Astrocyte (in vitro differentiated cells and primary cell): ENCODE results near the gene SEMA3A. TPM values are rescaled to one million over a fixed set of nuclear protein-coding genes. Genes with fewer than 3 reads are reported as not detected.
A peak's percentile ranks its signal among the peaks of the same experiment; 100 is the strongest.

ENCODE experiments used
- DNase-seq: peaks from one replicate; pipeline ENCODE4 v3.0.0-alpha.2; 2010; ENCODE audit warnings: low read depth
- FAIRE-seq: peaks from 2 replicates; lab custom pipeline; 2011; peaks lifted over from hg19 to GRCh38; lab: Jason Lieb, UNC
- H2AFZ ChIP-seq: 2 replicates; pipeline ENCODE4 v1.6.0; 2012; ENCODE audit warnings: low read depth, low read length, inconsistent platforms
- H3K27ac ChIP-seq: 2 replicates; pipeline ENCODE4 v1.5.1; 2011; ENCODE audit warnings: low read depth, low read length, inconsistent platforms
- H3K27me3 ChIP-seq: 2 replicates; pipeline ENCODE4 v1.6.0; 2011; ENCODE audit warnings: low read length, inconsistent platforms; ENCODE audit not compliant: insufficient read depth
- H3K36me3 ChIP-seq: 2 replicates; pipeline ENCODE4 v1.5.1; 2011; ENCODE audit warnings: low read length, inconsistent platforms; ENCODE audit not compliant: insufficient read depth
- H3K4me1 ChIP-seq: 2 replicates; pipeline ENCODE4 v1.5.1; 2011; ENCODE audit warnings: low read length, inconsistent platforms; ENCODE audit not compliant: insufficient read depth
- H3K4me2 ChIP-seq: 2 replicates; pipeline ENCODE4 v1.6.0; 2012; ENCODE audit warnings: low read length, inconsistent platforms
- H3K4me3 ChIP-seq: 2 replicates; pipeline ENCODE4 v1.5.1; 2011; ENCODE audit warnings: low read depth, mild to moderate bottlenecking, low read length, inconsistent platforms; ENCODE audit not compliant: insufficient read depth
- H3K79me2 ChIP-seq: 2 replicates; pipeline ENCODE4 v1.6.0; 2012; ENCODE audit warnings: mild to moderate bottlenecking, low read length, inconsistent platforms; ENCODE audit not compliant: insufficient read depth
- H3K9ac ChIP-seq: 2 replicates; pipeline ENCODE4 v1.6.0; 2012; ENCODE audit warnings: mild to moderate bottlenecking, low read length, inconsistent platforms
- H3K9me3 ChIP-seq: 2 replicates; pipeline ENCODE4 v1.5.1; 2012; ENCODE audit warnings: low read depth, mild to moderate bottlenecking, low read length, inconsistent platforms; ENCODE audit not compliant: insufficient read depth
- H4K20me1 ChIP-seq: 2 replicates; pipeline ENCODE4 v1.6.0; 2012; ENCODE audit warnings: low read length, inconsistent platforms; ENCODE audit not compliant: insufficient read depth
- H3K27ac Mint-ChIP-seq: one replicate; pipeline ENCODE4 v1.8.0; 2021; ENCODE audit warnings: mild to moderate bottlenecking, mixed read lengths; ENCODE audit not compliant: unreplicated experiment
- H3K27me3 Mint-ChIP-seq: one replicate; pipeline ENCODE4 v1.8.0; 2021; ENCODE audit warnings: low read depth, mixed read lengths; ENCODE audit not compliant: unreplicated experiment
- H3K36me3 Mint-ChIP-seq: one replicate; pipeline ENCODE4 v1.8.0; 2021; ENCODE audit warnings: low read depth, mixed read lengths; ENCODE audit not compliant: unreplicated experiment
- H3K4me1 Mint-ChIP-seq: one replicate; pipeline ENCODE4 v1.8.0; 2021; ENCODE audit warnings: low read depth, mixed read lengths; ENCODE audit not compliant: unreplicated experiment
- H3K4me3 Mint-ChIP-seq: one replicate; pipeline ENCODE4 v1.8.0; 2021; ENCODE audit warnings: mild to moderate bottlenecking, moderate library complexity, mixed read lengths; ENCODE audit not compliant: unreplicated experiment
- H3K9me3 Mint-ChIP-seq: one replicate; pipeline ENCODE4 v1.8.0; 2021; ENCODE audit warnings: mild to moderate bottlenecking, mixed read lengths; ENCODE audit not compliant: unreplicated experiment
- CTCF ChIP-seq: IDR thresholded peaks from 2 replicates; pipeline ENCODE4 v1.5.1; 2011; ENCODE audit warnings: low read depth, mild to moderate bottlenecking, inconsistent platforms, low read length, moderate library complexity; ENCODE audit not compliant: insufficient read depth
- EZH2 ChIP-seq: IDR thresholded peaks from 2 replicates; pipeline ENCODE4 v1.6.1; 2012; ENCODE audit warnings: mild to moderate bottlenecking, low read length, inconsistent platforms; ENCODE audit not compliant: insufficient read depth
- total RNA-seq: library from RNA; stranded (reverse); gene quantifications from 2 replicates; pipeline ENCODE4 v1.2.1, GENCODE V29; 2021

SEMA3A gene
- total RNA-seq, 1 donor from 2014 or later, result 31.3 TPM

GRCh38 chr7:84113906-84114850, 80.4 kb downstream of the SEMA3A start:
- H3K27ac Mint-ChIP-seq, result no peak overlapping the region
- no peaks in the 10 kb centered on the region for H4K20me1 ChIP-seq
- no peak overlapping the region for H3K4me3 ChIP-seq
- H3K79me2 ChIP-seq, result no peaks in the 10 kb centered on the region
- H3K36me3 Mint-ChIP-seq, result peaks cover 2% of the 10 kb centered on the region
- DNase-seq, result no peak
- peaks cover 16% of the 10 kb centered on the region for H3K4me1 Mint-ChIP-seq
- H3K9me3 ChIP-seq, result no peaks in the 10 kb centered on the region
- peak overlapping the region; percentile 48 for H3K4me2 ChIP-seq
- H2AFZ ChIP-seq, result no peak overlapping the region
- no peak for TF ChIP-seq CTCF
- no peak for TF ChIP-seq EZH2
- no peaks in the 10 kb centered on the region for H3K27me3 Mint-ChIP-seq
- H3K27me3 ChIP-seq, result no peaks in the 10 kb centered on the region
- H3K9ac ChIP-seq, result no peak overlapping the region
- peak overlapping the region; percentile 20 for H3K27ac ChIP-seq
- H3K9me3 Mint-ChIP-seq, result no peaks in the 10 kb centered on the region
- no peak overlapping the region for H3K4me3 Mint-ChIP-seq
- FAIRE-seq, result no peak
- H3K36me3 ChIP-seq, result no peaks in the 10 kb centered on the region
- H3K4me1 ChIP-seq, result peaks cover 21% of the 10 kb centered on the region

- H3K9ac ChIP-seq, result no peak overlapping the region
- H3K4me3 Mint-ChIP-seq, result no peak overlapping the region
Observed at GRCh38 chr7:84113286-84113685, 81.3 kb downstream of the SEMA3A start.

More at GRCh38 chr7:84113286-84113685, 81.3 kb downstream of the SEMA3A start:
- H3K4me1 ChIP-seq, result peaks cover 21% of the 10 kb centered on the region
- TF ChIP-seq EZH2, result no peak
- no peak for TF ChIP-seq CTCF
- H3K4me3 ChIP-seq, result no peak overlapping the region
- no peak overlapping the region for H2AFZ ChIP-seq
- peak overlapping the region; percentile 20 for H3K27ac ChIP-seq
- no peaks in the 10 kb centered on the region for H3K27me3 ChIP-seq
- H3K36me3 ChIP-seq, result no peaks in the 10 kb centered on the region
- H3K27me3 Mint-ChIP-seq, result no peaks in the 10 kb centered on the region
- peak overlapping the region; percentile 48 for H3K4me2 ChIP-seq
- peaks cover 16% of the 10 kb centered on the region for H3K4me1 Mint-ChIP-seq
- FAIRE-seq (peak; percentile 76), DNase-seq (no peak)
- H3K9me3 Mint-ChIP-seq, result no peaks in the 10 kb centered on the region
- H3K79me2 ChIP-seq, result no peaks in the 10 kb centered on the region
- no peak overlapping the region for H3K27ac Mint-ChIP-seq
- no peaks in the 10 kb centered on the region for H4K20me1 ChIP-seq
- H3K36me3 Mint-ChIP-seq, result peaks cover 4% of the 10 kb centered on the region
- H3K9me3 ChIP-seq, result no peaks in the 10 kb centered on the region
